HepG2 (cell line): Measurements from ENCODE around the gene BID. TPM values are rescaled to one million over a fixed set of nuclear protein-coding genes. Genes with fewer than 3 reads are reported as not detected.

ENCODE experiments used
- ATAC-seq: fragments of 200-7000 bp; cut with Tn5 transposase; 3 replicates; pipeline ENCODE4 v1.9.1; 2020; ENCODE audit warnings: mild to moderate bottlenecking, moderate library complexity
- BruUV-seq: library from RNA; stranded (reverse); fragments of 400-500 nt; replicated peaks from 2 replicates; lab custom pipeline; 2021; lab: Mats Ljungman, UMichigan
- CTCF ChIA-PET: fragments of 300-600 bp; formaldehyde crosslinking; extraction: SDS; loops from one replicate; lab custom pipeline; 2021; ENCODE audit warnings: low total read pairs, inconsistent platforms, low intra/inter-chr PET ratio; lab: Yijun Ruan, JAX
- POLR2A ChIA-PET: fragments of 350-600 bp; sonication (Branson Sonifier 250); formaldehyde crosslinking; loops from one replicate; lab custom pipeline; 2020; ENCODE audit warnings: antibody characterized with exemption, inconsistent platforms; lab: Yijun Ruan, JAX
- DNase-seq: peaks from one replicate; pipeline ENCODE4 v3.0.0-alpha.2; 2015; ENCODE audit warnings: low spot score
- FAIRE-seq: peaks from 3 replicates; lab custom pipeline; 2011; peaks lifted over from hg19 to GRCh38; lab: Jason Lieb, UNC
- H2AFZ ChIP-seq: one replicate; pipeline ENCODE4 v1.6.1; 2011; ENCODE audit warnings: low read length, inconsistent platforms
- H3K27ac ChIP-seq: fragments of 300-600 bp; 3 replicates; pipeline ENCODE4 v1.8.0; 2011; ENCODE audit warnings: mixed run types, mild to moderate bottlenecking, mixed read lengths, low read length, inconsistent platforms; ENCODE audit not compliant: insufficient read depth; ENCODE audit errors: extremely low read length
- H3K27me3 ChIP-seq, 2 experiments: fragments of 200-600 bp in 1 of 2; 2 replicates in 1 of 2; 3 replicates in 1 of 2; pipeline versions ENCODE4 v1.6.0 to v1.8.0; 2011; ENCODE audit warnings: low read length in 2 of 2, mild to moderate bottlenecking in 2 of 2, moderate library complexity in 2 of 2, inconsistent platforms in 1 of 2; ENCODE audit not compliant: insufficient read depth in 2 of 2, control insufficient read depth in 1 of 2
- H3K36me3 ChIP-seq, 2 experiments: fragments of 200-600 bp in 1 of 2; replicated peaks in 1 of 2; 2 replicates in 1 of 2; 3 replicates in 1 of 2; pipeline versions ENCODE4 v1.5.1 to v1.8.0; 2011; ENCODE audit warnings: low read length in 2 of 2, inconsistent platforms in 1 of 2; ENCODE audit not compliant: insufficient read depth in 2 of 2, control insufficient read depth in 1 of 2
- H3K4me1 ChIP-seq: 2 replicates; pipeline ENCODE4 v1.5.1; 2012; ENCODE audit warnings: low read length, inconsistent platforms; ENCODE audit not compliant: insufficient read depth
- H3K4me2 ChIP-seq: 2 replicates; pipeline ENCODE4 v1.6.0; 2011; ENCODE audit warnings: low read depth, low read length, inconsistent platforms
- H3K4me3 ChIP-seq, 3 experiments: fragments of 200-600 bp in 1 of 3; sonication (generic), shearing (Covaris generic) in 1 of 3; replicated peaks in 1 of 3; 2 replicates each; pipeline ENCODE4 v1.5.1; 2011 to 2016; ENCODE audit warnings: low read length in 3 of 3, inconsistent platforms in 2 of 3, low read depth in 2 of 3, mild to moderate bottlenecking in 2 of 3, control low read depth in 1 of 3, mixed read lengths in 1 of 3; ENCODE audit not compliant: insufficient read depth in 1 of 3
- H3K79me2 ChIP-seq: one replicate; pipeline ENCODE4 v1.6.1; 2011; ENCODE audit warnings: low read length, inconsistent platforms; ENCODE audit not compliant: insufficient read depth
- H3K9ac ChIP-seq: 2 replicates; pipeline ENCODE4 v1.6.0; 2011; ENCODE audit warnings: mild to moderate bottlenecking, low read depth, low read length, inconsistent platforms; ENCODE audit not compliant: insufficient read depth
- H3K9me3 ChIP-seq: 2 replicates; pipeline ENCODE4 v1.5.1; 2012; ENCODE audit warnings: mild to moderate bottlenecking, low read length
- H4K20me1 ChIP-seq: 2 replicates; pipeline ENCODE4 v1.6.0; 2011; ENCODE audit warnings: inconsistent platforms, mild to moderate bottlenecking, low read length, moderate library complexity; ENCODE audit not compliant: insufficient read depth
- AGO2 ChIP-seq: fragments of 200-400 bp; formaldehyde crosslinking; optimal IDR thresholded peaks from 2 replicates; pipeline ENCODE3; 2017; ENCODE audit warnings: mild to moderate bottlenecking, low read depth, low read length, moderate library complexity
- CAMTA2 ChIP-seq: sonication (generic); formaldehyde crosslinking; IDR thresholded peaks from 2 replicates; pipeline ENCODE4 v1.4.0; 2020; ENCODE audit warnings: mild to moderate bottlenecking, missing genetic modification reagents, borderline replicate concordance
- HNRNPLL ChIP-seq: fragments of 200-400 bp; formaldehyde crosslinking; IDR thresholded peaks from 2 replicates; pipeline ENCODE4 v1.6.1; 2017; ENCODE audit warnings: mild to moderate bottlenecking, low read depth, low read length; ENCODE audit not compliant: poor library complexity, severe bottlenecking
- HOXA3 ChIP-seq: sonication (generic); formaldehyde crosslinking; IDR thresholded peaks from 2 replicates; pipeline ENCODE4 v1.5.0; 2020; ENCODE audit warnings: missing genetic modification reagents
- KDM3A ChIP-seq: IDR thresholded peaks from 2 replicates; pipeline ENCODE4 v1.6.1; 2018; ENCODE audit warnings: low read depth, missing compliant biosample characterization
- MYC ChIP-seq: sonication (generic); formaldehyde crosslinking; IDR thresholded peaks from 2 replicates; pipeline ENCODE4 v1.9.0; 2021; ENCODE audit warnings: missing genetic modification reagents, borderline replicate concordance
- NCOR1 ChIP-seq: fragments of 200-600 bp; sonication (generic); IDR thresholded peaks from 2 replicates; pipeline ENCODE4 v1.7.0; 2017; ENCODE audit warnings: antibody characterized with exemption, low read length, borderline replicate concordance
- STAT5B ChIP-seq: sonication (generic); formaldehyde crosslinking; IDR thresholded peaks from 2 replicates; pipeline ENCODE4 v1.4.0; 2020; ENCODE audit warnings: missing genetic modification reagents
- XRCC5 ChIP-seq: fragments of 200-400 bp; formaldehyde crosslinking; optimal IDR thresholded peaks from 2 replicates; pipeline ENCODE3; 2017; ENCODE audit warnings: mild to moderate bottlenecking, low read length
- ZBTB7B ChIP-seq: sonication (generic); formaldehyde crosslinking; IDR thresholded peaks from 2 replicates; pipeline ENCODE4 v1.4.0; 2020; ENCODE audit warnings: missing genetic modification reagents
- ZNF12 ChIP-seq: sonication (generic); formaldehyde crosslinking; IDR thresholded peaks from 2 replicates; pipeline ENCODE4 v1.5.0; 2020; ENCODE audit warnings: missing genetic modification reagents
- ZNF263 ChIP-seq: sonication (generic); formaldehyde crosslinking; IDR thresholded peaks from 2 replicates; pipeline ENCODE4 v1.4.0; 2020; ENCODE audit warnings: missing genetic modification reagents
- ZNF468 ChIP-seq: sonication (generic); formaldehyde crosslinking; IDR thresholded peaks from 2 replicates; pipeline ENCODE4 v1.8.0; 2022; ENCODE audit warnings: mild to moderate bottlenecking, moderate library complexity, missing genetic modification reagents
- ZNF552 ChIP-seq: sonication (generic); formaldehyde crosslinking; IDR thresholded peaks from 2 replicates; pipeline ENCODE4 v1.9.0; 2022; ENCODE audit warnings: missing genetic modification reagents, mild to moderate bottlenecking, borderline replicate concordance
- ZNF749 ChIP-seq: sonication (generic); formaldehyde crosslinking; IDR thresholded peaks from 2 replicates; pipeline ENCODE4 v1.8.0; 2022; ENCODE audit warnings: mild to moderate bottlenecking, missing genetic modification reagents, moderate library complexity, borderline replicate concordance
- WGBS: methylation state at CpG from one replicate; pipeline ENCODE4 v1.1.6; 2017; ENCODE audit warnings: low lambda C conversion rate; 5-methylcytosine and 5-hydroxymethylcytosine counted together
- in situ Hi-C: cut with HindIII; loops from 2 replicates; pipeline ENCODE4 v1.10.0; 2017; ENCODE audit warnings: low pct_unique_long_range_greater_than_20kb; ENCODE audit not compliant: extremely low pct_ligation_motif_present
- intact Hi-C: fragments of 100-400 bp; cut with micrococcal nuclease; formaldehyde crosslinking; loops from one replicate; pipeline ENCODE4 v1.10.0; 2022; ENCODE audit not compliant: unreplicated experiment
- polyA plus RNA-seq, 8 experiments: library from polyadenylated mRNA; depleted of rRNA in 3 of 8; stranded (reverse) in 7 of 8; unstranded in 1 of 8; fragments of >200 nt; fragmentation: Illumina TruSeq in 4 of 8; extraction: Trizol in 4 of 8; gene quantifications; 2 replicates each; pipeline versions ENCODE4 v1.2.1 to v1.2.3, GENCODE V29; 2011 to 2016; ENCODE audit warnings: low read depth in 4 of 8, missing spikeins in 1 of 8, mixed read lengths in 1 of 8; ENCODE audit not compliant: insufficient read depth in 1 of 8
- total RNA-seq, 5 experiments: library from RNA; depleted of rRNA; stranded (reverse); fragments of >200 nt; fragmentation: Illumina TruSeq; extraction: Trizol; gene quantifications; 2 replicates each; pipeline ENCODE4 v1.2.3, GENCODE V29; 2016; ENCODE audit warnings: low read depth in 1 of 5
- TF ChIP-seq, protein P1 (sequence below): sonication (generic); formaldehyde crosslinking; IDR thresholded peaks from 2 replicates; pipeline ENCODE4 v1.5.0; 2020; ENCODE audit warnings: mild to moderate bottlenecking, missing genetic modification reagents, moderate library complexity
- TF ChIP-seq, protein P2 (sequence below): sonication (generic); formaldehyde crosslinking; IDR thresholded peaks from 2 replicates; pipeline ENCODE4 v1.5.0; 2020; ENCODE audit warnings: mild to moderate bottlenecking, missing genetic modification reagents, borderline replicate concordance

BID gene
- total and polyA plus RNA-seq, 2 of the 13 experiments (the other 11 are each of a cell fraction or from before 2014, with no cell fraction given), result 35.3 to 51.7 TPM

DNA sequence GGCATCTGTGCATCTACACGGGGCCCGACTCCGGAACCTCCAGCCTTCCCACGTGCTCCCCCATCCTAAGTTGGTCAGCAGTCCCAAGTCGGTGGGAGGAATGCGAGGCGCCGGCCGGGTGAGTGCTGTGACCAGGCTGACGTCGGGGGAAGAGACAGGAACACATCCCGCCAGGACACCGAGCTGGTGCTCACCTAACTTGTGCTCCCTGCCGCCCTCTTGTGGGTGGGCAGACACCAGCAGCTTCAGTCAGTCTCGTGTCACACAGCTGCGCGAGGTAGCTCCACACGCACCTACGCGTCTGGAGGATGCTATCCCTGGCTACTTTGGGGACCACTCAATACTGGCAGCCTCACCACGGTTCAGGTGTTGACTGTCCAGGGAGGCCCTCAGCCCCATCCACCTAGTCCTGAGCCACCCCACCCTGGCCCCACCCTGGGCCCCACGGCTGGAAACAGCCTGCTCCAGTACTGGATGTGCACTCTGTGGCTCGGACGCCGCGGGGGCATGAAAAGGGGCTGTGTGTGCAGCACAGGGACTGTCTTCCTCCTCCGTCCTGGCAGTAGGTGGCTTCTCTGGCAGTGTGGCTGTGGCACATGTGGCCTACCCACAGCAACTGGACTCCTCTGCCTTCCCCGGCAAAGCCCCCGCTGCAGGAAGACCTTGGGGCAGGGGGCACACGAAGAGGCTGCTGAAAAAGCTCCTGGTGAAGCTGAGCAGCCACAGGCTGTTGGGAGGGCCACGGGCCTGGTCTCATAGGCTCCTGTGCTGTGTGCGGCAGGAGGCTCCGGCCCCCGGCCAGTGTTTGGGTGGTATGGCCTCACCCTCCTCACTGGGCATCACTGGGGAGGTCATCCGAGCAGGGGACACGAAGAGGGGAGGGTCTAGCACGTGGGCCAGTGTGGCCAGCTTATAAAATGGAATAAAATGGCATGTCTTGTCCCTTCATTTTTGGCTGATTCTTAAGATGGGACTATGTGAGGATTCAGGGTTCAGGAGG lies 11.2 kb upstream of the BID start:
- no peaks in the 10 kb centered on the region for H4K20me1 ChIP-seq
- peaks cover under 1 to 6% of the 10 kb centered on the region in 2 experiments; a peak in 1 of 5 replicates for H3K36me3 ChIP-seq
- peak overlapping the region; percentile 44 for H3K4me2 ChIP-seq
- H3K27ac ChIP-seq, result no peak overlapping the region
- in situ Hi-C loops, result no loop called here
- H3K4me3 ChIP-seq, result peak overlapping the region in 1 of 3 experiments; percentile 30; a peak in 1 of 6 replicates
- no peak overlapping the region for H2AFZ ChIP-seq
- H3K79me2 ChIP-seq, result no peaks in the 10 kb centered on the region
- no peaks in the 10 kb centered on the region for H3K27me3 ChIP-seq
- peaks cover 58% of the 10 kb centered on the region for H3K4me1 ChIP-seq
- peak; percentile 32 for FAIRE-seq
- no TSS peak for BruUV-seq
- no peaks in the 10 kb centered on the region for H3K9me3 ChIP-seq
- DNase-seq, result peak; percentile 72
- WGBS, result 56% methylated on average over 14 of the region's 37 CpGs
- intact Hi-C loops, result loop anchor here (1.0 to 2.0 kb wide), 3 partner anchors 25 to 227 kb away; no protein-coding TSS in a partner anchor
- ATAC-seq, result peak; percentile 63
- no peak overlapping the region for H3K9ac ChIP-seq
- POLR2A ChIA-PET, result interaction anchor here (0.5 to 3.1 kb wide), 6 partner anchors 8 to 43 kb away, joined by 3 to 24 read pairs (median 11); partner anchors contain the start of gene BID
- CTCF ChIA-PET, result interaction anchor here (1.3 to 2.9 kb wide), 2 partner anchors 31 to 43 kb away, joined by 9 to 24 read pairs; no protein-coding TSS in a partner anchor
- TF ChIP-seq ZBTB7B (CRISPR knock-in tag) (0 out of 2 replicates have a peak, but pooled peaks have one; percentile 34), ZNF468 (CRISPR knock-in tag) (no peak), NCOR1 (no peak), ZNF749 (CRISPR knock-in tag) (no peak), ZNF12 (CRISPR knock-in tag) (no peak), STAT5B (CRISPR knock-in tag) (no peak), KDM3A (no peak), MYC (CRISPR knock-in tag) (peak; percentile 47; the same call in 1 of the 2 replicates), HNRNPLL (peak; percentile 37), XRCC5 (peak; percentile 44), AGO2 (peak; percentile 68), ZNF552 (CRISPR knock-in tag) (no peak), ZNF263 (CRISPR knock-in tag) (peak; percentile 87), HOXA3 (CRISPR knock-in tag) (peak; percentile 70), CAMTA2 (CRISPR knock-in tag) (no peak)
- TF ChIP-seq, protein P1, sequence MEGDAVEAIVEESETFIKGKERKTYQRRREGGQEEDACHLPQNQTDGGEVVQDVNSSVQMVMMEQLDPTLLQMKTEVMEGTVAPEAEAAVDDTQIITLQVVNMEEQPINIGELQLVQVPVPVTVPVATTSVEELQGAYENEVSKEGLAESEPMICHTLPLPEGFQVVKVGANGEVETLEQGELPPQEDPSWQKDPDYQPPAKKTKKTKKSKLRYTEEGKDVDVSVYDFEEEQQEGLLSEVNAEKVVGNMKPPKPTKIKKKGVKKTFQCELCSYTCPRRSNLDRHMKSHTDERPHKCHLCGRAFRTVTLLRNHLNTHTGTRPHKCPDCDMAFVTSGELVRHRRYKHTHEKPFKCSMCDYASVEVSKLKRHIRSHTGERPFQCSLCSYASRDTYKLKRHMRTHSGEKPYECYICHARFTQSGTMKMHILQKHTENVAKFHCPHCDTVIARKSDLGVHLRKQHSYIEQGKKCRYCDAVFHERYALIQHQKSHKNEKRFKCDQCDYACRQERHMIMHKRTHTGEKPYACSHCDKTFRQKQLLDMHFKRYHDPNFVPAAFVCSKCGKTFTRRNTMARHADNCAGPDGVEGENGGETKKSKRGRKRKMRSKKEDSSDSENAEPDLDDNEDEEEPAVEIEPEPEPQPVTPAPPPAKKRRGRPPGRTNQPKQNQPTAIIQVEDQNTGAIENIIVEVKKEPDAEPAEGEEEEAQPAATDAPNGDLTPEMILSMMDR, result peak; percentile 94
- TF ChIP-seq, protein P2, sequence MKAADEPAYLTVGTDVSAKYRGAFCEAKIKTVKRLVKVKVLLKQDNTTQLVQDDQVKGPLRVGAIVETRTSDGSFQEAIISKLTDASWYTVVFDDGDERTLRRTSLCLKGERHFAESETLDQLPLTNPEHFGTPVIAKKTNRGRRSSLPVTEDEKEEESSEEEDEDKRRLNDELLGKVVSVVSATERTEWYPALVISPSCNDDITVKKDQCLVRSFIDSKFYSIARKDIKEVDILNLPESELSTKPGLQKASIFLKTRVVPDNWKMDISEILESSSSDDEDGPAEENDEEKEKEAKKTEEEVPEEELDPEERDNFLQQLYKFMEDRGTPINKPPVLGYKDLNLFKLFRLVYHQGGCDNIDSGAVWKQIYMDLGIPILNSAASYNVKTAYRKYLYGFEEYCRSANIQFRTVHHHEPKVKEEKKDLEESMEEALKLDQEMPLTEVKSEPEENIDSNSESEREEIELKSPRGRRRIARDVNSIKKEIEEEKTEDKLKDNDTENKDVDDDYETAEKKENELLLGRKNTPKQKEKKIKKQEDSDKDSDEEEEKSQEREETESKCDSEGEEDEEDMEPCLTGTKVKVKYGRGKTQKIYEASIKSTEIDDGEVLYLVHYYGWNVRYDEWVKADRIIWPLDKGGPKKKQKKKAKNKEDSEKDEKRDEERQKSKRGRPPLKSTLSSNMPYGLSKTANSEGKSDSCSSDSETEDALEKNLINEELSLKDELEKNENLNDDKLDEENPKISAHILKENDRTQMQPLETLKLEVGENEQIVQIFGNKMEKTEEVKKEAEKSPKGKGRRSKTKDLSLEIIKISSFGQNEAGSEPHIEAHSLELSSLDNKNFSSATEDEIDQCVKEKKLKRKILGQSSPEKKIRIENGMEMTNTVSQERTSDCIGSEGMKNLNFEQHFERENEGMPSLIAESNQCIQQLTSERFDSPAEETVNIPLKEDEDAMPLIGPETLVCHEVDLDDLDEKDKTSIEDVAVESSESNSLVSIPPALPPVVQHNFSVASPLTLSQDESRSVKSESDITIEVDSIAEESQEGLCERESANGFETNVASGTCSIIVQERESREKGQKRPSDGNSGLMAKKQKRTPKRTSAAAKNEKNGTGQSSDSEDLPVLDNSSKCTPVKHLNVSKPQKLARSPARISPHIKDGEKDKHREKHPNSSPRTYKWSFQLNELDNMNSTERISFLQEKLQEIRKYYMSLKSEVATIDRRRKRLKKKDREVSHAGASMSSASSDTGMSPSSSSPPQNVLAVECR (CRISPR knock-in tag), result peak; percentile 22; the same call in 1 of the 2 replicates
